Breast epithelium (tissue), 3 donors: ENCODE data around the gene JPH4.

Experiments
- CTCF ChIP-seq, 3 donors: fragments of 450-650 bp; IDR thresholded peaks; one replicate each; pipeline ENCODE4 v1.5.1; 2016 to 2017; ENCODE audit warnings: antibody characterized with exemption in 3 of 3, mild to moderate bottlenecking in 3 of 3, moderate library complexity in 3 of 3
- POLR2A ChIP-seq: fragments of 450-650 bp; IDR thresholded peaks from one replicate; pipeline ENCODE4 v1.6.1; 2016; ENCODE audit warnings: antibody characterized with exemption, mild to moderate bottlenecking, moderate library complexity
- POLR2AphosphoS5 ChIP-seq, 3 donors: sonication (generic); formaldehyde crosslinking; IDR thresholded peaks; one replicate each; pipeline ENCODE4 v1.6.1; 2017; ENCODE audit warnings: antibody characterized with exemption in 3 of 3

DNA sequence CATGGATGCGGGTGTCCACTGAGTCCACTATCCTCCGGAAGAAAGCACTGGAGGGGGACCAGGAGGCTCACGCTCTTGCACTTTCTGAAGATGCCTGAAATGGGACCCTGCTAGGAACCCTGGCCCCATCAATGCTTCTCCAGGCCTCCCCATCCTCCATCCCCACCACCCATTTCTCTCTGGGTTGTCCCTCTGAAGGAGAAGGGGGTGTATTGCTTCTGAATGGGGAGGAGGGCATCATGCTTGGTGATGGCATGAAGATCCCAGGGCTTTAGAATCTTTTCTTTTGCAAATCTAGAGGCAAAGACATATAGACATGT lies 681 bp upstream of the JPH4 start:
- no peak for TF ChIP-seq CTCF (IDR thresholded peaks at IDR 0.05)
- no peak for TF ChIP-seq POLR2A
- TF ChIP-seq POLR2AphosphoS5 (IDR thresholded peaks at IDR 0.05) = no peak
